HEK293T (cell line): ENCODE data around the gene STX1B.

Experiments used
- ELF4 ChIP-seq: fragments of 450-650 bp; IDR thresholded peaks from 2 replicates; pipeline ENCODE4 v1.6.1; 2017; ENCODE audit warnings: antibody characterized with exemption
- HDGF ChIP-seq: fragments of 450-650 bp; IDR thresholded peaks from 2 replicates; pipeline ENCODE4 v1.6.1; 2017; ENCODE audit warnings: antibody characterized with exemption, borderline replicate concordance
- SP1 ChIP-seq: fragments of 450-650 bp; IDR thresholded peaks from 2 replicates; pipeline ENCODE4 v1.6.1; 2017

DNA sequence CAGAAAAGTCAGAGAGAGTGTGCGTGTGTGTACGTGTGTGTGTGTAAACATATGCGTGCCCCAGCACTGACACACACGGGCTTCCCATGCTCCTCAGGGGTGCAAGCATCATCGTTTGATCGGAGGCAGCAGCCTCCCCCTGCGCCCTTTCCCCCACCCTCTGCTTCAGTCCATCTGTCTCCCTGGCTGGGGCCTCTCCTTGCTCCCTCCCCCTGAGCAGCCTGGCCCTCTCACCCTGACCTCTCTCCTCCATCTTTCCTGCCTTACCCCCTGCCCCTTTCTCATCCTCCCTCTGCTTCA, 4.4 kb downstream of the STX1B start:
- TF ChIP-seq ELF4 (no peak), HDGF (no peak), SP1 (no peak)
